Measurements from ENCODE around the gene GALNT13. TPM values are rescaled to one million over a fixed set of nuclear protein-coding genes. Genes with fewer than 3 reads are reported as not detected.
A peak's percentile ranks its signal among the peaks of the same experiment; 100 is the strongest.

GALNT13 gene
- total and polyA plus RNA-seq, 3 experiments from 2014 or later = not detected

DNA sequence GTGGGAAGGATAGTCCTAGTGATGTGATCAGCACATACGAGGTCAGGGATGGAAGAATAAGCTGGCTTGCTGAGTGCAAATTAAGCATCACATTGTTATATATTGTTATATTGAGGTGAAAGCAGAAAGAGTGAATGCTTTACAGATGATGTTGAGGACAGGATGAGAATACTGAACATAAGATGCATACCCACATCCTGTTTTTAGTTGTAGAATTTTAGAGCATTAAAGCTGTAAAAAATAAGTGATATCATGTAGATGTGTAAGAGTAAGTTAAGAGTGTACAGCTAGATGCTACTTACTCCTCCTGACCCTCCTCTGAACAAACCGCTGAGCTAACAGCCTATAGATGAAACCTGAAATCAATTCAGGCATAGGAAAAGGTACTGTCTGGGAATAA, 555.7 kb downstream of the GALNT13 start:
- Histone ChIP-seq H3K4me3 (ENCODE audit: low read length) (no peak overlapping the region), H3K36me3 (ENCODE audit: insufficient read depth, low read length) (no peaks in the 10 kb centered on the region), H3K9me3 (ENCODE audit: low read length) (no peaks in the 10 kb centered on the region), H3K27me3 (ENCODE audit: insufficient read depth, low read length, poor library complexity, severe bottlenecking) (no peaks in the 10 kb centered on the region), H3K27ac (ENCODE audit: low read depth, low read length) (no peak overlapping the region), H3K4me1 (ENCODE audit: insufficient read depth, low read length) (no peaks in the 10 kb centered on the region)
- peak in 1 of 5 donors; percentile 10 for DNase-seq
- H3K27ac Mint-ChIP-seq = no peak overlapping the region
- H3K27me3 Mint-ChIP-seq = no peaks in the 10 kb centered on the region
- no peak overlapping the region for H3K4me3 Mint-ChIP-seq
- CTCF ChIA-PET = no interaction called here
- no peaks in the 10 kb centered on the region for H3K4me1 Mint-ChIP-seq
- POLR2A ChIA-PET = no interaction called here
- H3K9me3 Mint-ChIP-seq = peaks cover 2 to 19% (median 5%) of the 10 kb centered on the region in 5 donors
- H3K36me3 Mint-ChIP-seq = no peaks in the 10 kb centered on the region

DNA sequence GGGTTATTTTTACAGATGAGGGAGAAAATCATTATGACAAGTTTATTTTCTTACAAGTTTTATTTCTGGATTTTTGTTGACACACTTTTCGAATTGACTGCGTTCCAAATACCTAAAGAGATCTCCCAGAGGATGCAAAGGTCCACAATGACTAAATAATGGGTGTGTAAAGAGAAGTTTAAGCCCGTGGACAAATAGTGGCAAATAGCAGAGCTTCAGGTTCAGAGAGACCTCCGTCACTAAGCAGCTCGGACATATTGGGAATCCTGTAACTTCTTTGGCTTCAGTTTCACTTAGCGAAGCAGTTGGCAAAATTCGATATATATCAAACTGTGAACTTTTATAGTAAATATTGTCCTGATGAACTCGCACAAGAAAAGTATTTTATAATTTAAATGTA, 556.3 kb downstream of the GALNT13 start:
- H3K27ac Mint-ChIP-seq = no peak overlapping the region
- H3K4me1 ChIP-seq (ENCODE audit: insufficient read depth, low read length) = no peaks in the 10 kb centered on the region
- no peaks in the 10 kb centered on the region for H3K27me3 ChIP-seq (ENCODE audit: insufficient read depth, low read length, poor library complexity, severe bottlenecking)
- H3K36me3 Mint-ChIP-seq = no peaks in the 10 kb centered on the region
- H3K27me3 Mint-ChIP-seq = no peaks in the 10 kb centered on the region
- H3K9me3 ChIP-seq (ENCODE audit: low read length) = no peaks in the 10 kb centered on the region
- H3K36me3 ChIP-seq (ENCODE audit: insufficient read depth, low read length) = no peaks in the 10 kb centered on the region
- no peak overlapping the region for H3K4me3 Mint-ChIP-seq
- POLR2A ChIA-PET = no interaction called here
- H3K4me3 ChIP-seq (ENCODE audit: low read length) = no peak overlapping the region
- H3K27ac ChIP-seq (ENCODE audit: low read depth, low read length) = no peak overlapping the region
- no peaks in the 10 kb centered on the region for H3K4me1 Mint-ChIP-seq
- H3K9me3 Mint-ChIP-seq = peaks cover 2 to 19% (median 5%) of the 10 kb centered on the region in 5 donors
- CTCF ChIA-PET = no interaction called here
- no peak for DNase-seq

DNA sequence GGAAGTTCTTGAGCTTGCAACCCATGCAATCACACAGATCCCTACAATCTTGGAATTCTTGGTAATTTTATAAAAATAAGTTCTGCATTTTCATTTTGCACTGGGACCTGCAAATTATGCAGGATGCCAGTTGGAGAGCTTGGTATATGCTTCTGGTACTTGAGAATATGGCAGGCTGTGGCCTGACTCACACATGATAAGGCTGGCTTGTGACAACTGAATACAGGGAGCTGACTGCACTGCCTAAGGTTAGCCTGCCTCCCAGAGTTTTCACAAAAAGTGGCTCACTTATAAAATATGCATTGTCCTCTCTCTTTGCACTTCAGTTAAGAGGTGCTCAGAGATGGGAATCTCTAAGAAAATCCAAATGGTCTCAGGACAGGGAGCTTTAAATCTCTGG, 561.3 kb downstream of the GALNT13 start:
- no peaks in the 10 kb centered on the region for H3K27me3 Mint-ChIP-seq
- ChIA-PET POLR2A (no interaction called here), CTCF (no interaction called here)
- peaks cover 2 to 9% (median 6%) of the 10 kb centered on the region in 5 donors for H3K9me3 Mint-ChIP-seq
- H3K36me3 Mint-ChIP-seq = no peaks in the 10 kb centered on the region
- Histone ChIP-seq H3K4me3 (ENCODE audit: low read length) (no peak overlapping the region), H3K36me3 (ENCODE audit: insufficient read depth, low read length) (no peaks in the 10 kb centered on the region), H3K9me3 (ENCODE audit: low read length) (no peaks in the 10 kb centered on the region), H3K27ac (ENCODE audit: low read depth, low read length) (no peak overlapping the region), H3K27me3 (ENCODE audit: insufficient read depth, low read length, poor library complexity, severe bottlenecking) (no peaks in the 10 kb centered on the region), H3K4me1 (ENCODE audit: insufficient read depth, low read length) (no peaks in the 10 kb centered on the region)
- H3K4me1 Mint-ChIP-seq = no peaks in the 10 kb centered on the region
- DNase-seq = no peak
- H3K4me3 Mint-ChIP-seq = no peak overlapping the region
- H3K27ac Mint-ChIP-seq = no peak overlapping the region

DNA sequence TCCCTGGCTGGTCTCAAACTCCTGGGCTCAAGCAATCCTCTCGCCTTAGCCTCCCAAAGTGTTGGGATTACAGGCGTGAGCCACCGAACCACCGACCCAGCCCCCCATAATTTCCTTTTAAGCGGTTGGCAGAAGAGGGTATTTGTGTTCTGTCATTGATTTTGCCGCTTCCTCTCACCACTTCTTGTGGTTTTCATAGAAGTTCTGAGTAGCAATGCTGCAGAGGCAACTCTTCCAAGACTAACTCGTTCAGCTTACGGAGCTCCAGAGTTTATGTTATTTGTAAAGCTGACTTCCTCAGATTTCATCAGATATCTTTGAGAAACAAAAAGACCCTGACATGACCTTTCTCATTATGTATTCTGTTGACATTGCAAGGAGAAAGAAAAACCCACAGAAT, 565.4 kb downstream of the GALNT13 start:
- no peaks in the 10 kb centered on the region for H3K27me3 ChIP-seq (ENCODE audit: insufficient read depth, low read length, poor library complexity, severe bottlenecking)
- H3K36me3 ChIP-seq (ENCODE audit: insufficient read depth, low read length) = no peaks in the 10 kb centered on the region
- H3K4me1 ChIP-seq (ENCODE audit: insufficient read depth, low read length) = no peaks in the 10 kb centered on the region
- Mint-ChIP-seq H3K36me3 (no peaks in the 10 kb centered on the region), H3K27ac (no peak overlapping the region), H3K4me1 (no peaks in the 10 kb centered on the region), H3K9me3 (peaks cover 0 to 13% (median 2%) of the 10 kb centered on the region in 5 donors), H3K27me3 (no peaks in the 10 kb centered on the region), H3K4me3 (no peak overlapping the region)
- peak in 1 of 5 donors; percentile 13 for DNase-seq
- H3K27ac ChIP-seq (ENCODE audit: low read depth, low read length) = no peak overlapping the region
- H3K4me3 ChIP-seq (ENCODE audit: low read length) = no peak overlapping the region
- H3K9me3 ChIP-seq (ENCODE audit: low read length) = no peaks in the 10 kb centered on the region
- CTCF ChIA-PET = no interaction called here
- POLR2A ChIA-PET = no interaction called here

DNA sequence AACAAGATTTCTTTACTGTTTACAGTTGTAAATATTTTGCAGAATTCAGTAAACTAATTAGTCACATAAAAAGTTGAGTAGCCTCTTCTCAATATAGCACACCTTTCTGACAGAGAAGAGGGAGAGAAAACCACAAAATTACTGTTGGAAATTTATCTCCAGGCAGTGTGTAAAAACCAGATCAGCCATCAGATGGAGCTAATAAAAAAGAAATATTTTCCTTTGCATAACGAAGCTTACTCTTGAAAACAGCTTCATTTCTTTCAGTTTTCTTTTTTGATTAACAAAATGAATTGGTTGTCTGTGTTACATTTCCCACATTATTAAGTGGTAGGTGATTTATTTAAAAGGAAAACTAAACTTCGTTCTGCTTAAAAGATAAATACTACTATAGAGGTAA, 567.4 kb downstream of the GALNT13 start:
- ChIA-PET CTCF (no interaction called here), POLR2A (no interaction called here)
- no peaks in the 10 kb centered on the region for H3K27me3 Mint-ChIP-seq
- H3K27ac Mint-ChIP-seq = no peak overlapping the region
- H3K27ac ChIP-seq (ENCODE audit: low read depth, low read length) = no peak overlapping the region
- no peaks in the 10 kb centered on the region for H3K4me1 Mint-ChIP-seq
- no peaks in the 10 kb centered on the region for H3K27me3 ChIP-seq (ENCODE audit: insufficient read depth, low read length, poor library complexity, severe bottlenecking)
- no peaks in the 10 kb centered on the region for H3K36me3 Mint-ChIP-seq
- DNase-seq = no peak
- no peak overlapping the region for H3K4me3 ChIP-seq (ENCODE audit: low read length)
- H3K4me1 ChIP-seq (ENCODE audit: insufficient read depth, low read length) = no peaks in the 10 kb centered on the region
- no peaks in the 10 kb centered on the region for H3K9me3 ChIP-seq (ENCODE audit: low read length)
- no peak overlapping the region for H3K4me3 Mint-ChIP-seq
- no peaks in the 10 kb centered on the region for H3K36me3 ChIP-seq (ENCODE audit: insufficient read depth, low read length)
- peaks cover 0 to 12% (median 2%) of the 10 kb centered on the region in 5 donors for H3K9me3 Mint-ChIP-seq

DNA sequence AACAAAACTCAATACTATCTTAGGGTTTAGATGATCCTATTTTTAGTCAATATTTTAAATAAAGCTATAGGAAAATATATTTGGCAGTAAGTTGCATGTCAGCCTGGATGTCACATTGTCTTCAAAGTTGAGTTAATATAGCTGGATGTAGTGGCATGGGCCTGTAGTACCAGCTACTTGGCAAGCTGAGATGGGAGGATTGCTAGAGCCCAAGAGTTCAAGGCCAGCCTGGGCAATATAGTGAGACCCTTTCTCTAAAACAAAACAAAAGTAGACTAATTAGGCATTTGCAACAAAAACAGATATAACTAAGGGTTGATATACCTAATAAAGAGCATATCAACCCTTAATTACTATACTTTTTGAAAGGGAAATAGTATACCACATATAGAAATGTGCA, 572.2 kb downstream of the GALNT13 start:
- Histone ChIP-seq H3K36me3 (ENCODE audit: insufficient read depth, low read length) (no peaks in the 10 kb centered on the region), H3K27me3 (ENCODE audit: insufficient read depth, low read length, poor library complexity, severe bottlenecking) (no peaks in the 10 kb centered on the region), H3K4me3 (ENCODE audit: low read length) (no peak overlapping the region), H3K4me1 (ENCODE audit: insufficient read depth, low read length) (no peaks in the 10 kb centered on the region), H3K9me3 (ENCODE audit: low read length) (no peaks in the 10 kb centered on the region), H3K27ac (ENCODE audit: low read depth, low read length) (no peak overlapping the region)
- POLR2A ChIA-PET = no interaction called here
- H3K4me1 Mint-ChIP-seq = no peaks in the 10 kb centered on the region
- DNase-seq = no peak
- H3K36me3 Mint-ChIP-seq = no peaks in the 10 kb centered on the region
- no peak overlapping the region for H3K4me3 Mint-ChIP-seq
- H3K27ac Mint-ChIP-seq = no peak overlapping the region
- H3K27me3 Mint-ChIP-seq = no peaks in the 10 kb centered on the region
- CTCF ChIA-PET = no interaction called here
- peaks cover 0 to 14% (median 2%) of the 10 kb centered on the region in 5 donors for H3K9me3 Mint-ChIP-seq

DNA sequence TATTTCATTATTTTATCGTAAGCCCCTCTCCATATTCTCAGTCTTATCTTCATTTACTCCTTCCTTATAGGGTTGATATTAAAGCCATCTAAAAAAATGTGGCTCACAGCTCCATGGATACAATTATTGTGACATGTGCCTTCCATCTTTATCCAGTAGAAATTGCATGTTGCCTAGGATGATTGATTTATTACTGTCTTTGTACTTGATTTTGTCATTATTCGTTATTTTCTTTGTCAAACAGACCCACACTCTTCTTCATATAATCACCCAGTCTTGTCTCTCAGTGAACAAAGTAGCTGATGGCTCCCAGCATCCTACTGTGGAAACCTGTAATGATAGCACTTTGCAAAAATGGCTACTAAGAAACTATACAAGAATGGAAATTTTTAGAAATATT, 574.6 kb downstream of the GALNT13 start:
- Mint-ChIP-seq H3K27ac (no peak overlapping the region), H3K9me3 (peaks cover 0 to 11% (median 4%) of the 10 kb centered on the region in 5 donors), H3K4me3 (no peak overlapping the region), H3K36me3 (no peaks in the 10 kb centered on the region), H3K4me1 (no peaks in the 10 kb centered on the region), H3K27me3 (peaks cover 0 to 1% of the 10 kb centered on the region in 2 donors)
- no peak for DNase-seq
- ChIA-PET POLR2A (no interaction called here), CTCF (no interaction called here)
- Histone ChIP-seq H3K27ac (ENCODE audit: low read depth, low read length) (no peak overlapping the region), H3K27me3 (ENCODE audit: insufficient read depth, low read length, poor library complexity, severe bottlenecking) (no peaks in the 10 kb centered on the region), H3K4me1 (ENCODE audit: insufficient read depth, low read length) (no peaks in the 10 kb centered on the region), H3K4me3 (ENCODE audit: low read length) (no peak overlapping the region), H3K36me3 (ENCODE audit: insufficient read depth, low read length) (no peaks in the 10 kb centered on the region), H3K9me3 (ENCODE audit: low read length) (no peaks in the 10 kb centered on the region)

DNA sequence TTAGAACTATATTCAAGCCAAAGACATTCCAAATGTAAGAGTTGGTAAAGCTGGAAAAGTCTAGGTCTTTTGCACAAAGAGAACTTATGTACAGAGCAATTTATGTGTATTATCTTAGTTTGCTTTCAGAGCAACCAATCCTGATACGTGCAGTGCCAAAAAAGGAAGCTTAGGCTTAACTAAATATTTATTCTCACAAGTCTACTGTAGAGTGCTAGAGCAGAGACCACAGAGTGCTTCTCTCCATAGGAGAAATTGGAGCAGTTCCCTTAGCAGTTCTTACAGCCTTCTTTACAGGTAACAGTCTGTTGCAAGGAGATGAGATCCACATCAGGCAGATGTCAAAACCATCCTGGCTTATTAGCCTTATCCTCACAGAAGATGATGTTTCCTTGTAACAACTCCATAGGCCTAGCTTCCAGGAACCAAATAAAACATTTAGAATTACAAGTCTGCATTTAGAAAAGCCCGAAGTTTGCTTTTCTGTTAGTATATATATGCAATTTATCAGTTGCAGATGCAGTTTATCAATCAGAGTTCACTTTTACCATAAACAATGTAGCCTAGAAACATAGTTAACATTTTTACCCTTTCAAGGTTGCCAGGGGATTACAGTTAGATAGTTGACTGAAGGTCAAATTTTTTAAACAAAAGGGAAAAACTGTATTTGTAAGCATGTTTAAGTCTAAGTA, 576.2 kb downstream of the GALNT13 start:
- Histone ChIP-seq H3K27me3 (ENCODE audit: insufficient read depth, low read length, poor library complexity, severe bottlenecking) (no peaks in the 10 kb centered on the region), H3K4me3 (ENCODE audit: low read length) (no peak overlapping the region), H3K4me1 (ENCODE audit: insufficient read depth, low read length) (no peaks in the 10 kb centered on the region), H3K27ac (ENCODE audit: low read depth, low read length) (no peak overlapping the region), H3K36me3 (ENCODE audit: insufficient read depth, low read length) (no peaks in the 10 kb centered on the region), H3K9me3 (ENCODE audit: low read length) (no peaks in the 10 kb centered on the region)
- Mint-ChIP-seq H3K9me3 (peaks cover 0 to 7% (median 4%) of the 10 kb centered on the region in 5 donors), H3K4me3 (no peak overlapping the region), H3K27me3 (peaks cover 0 to 1% of the 10 kb centered on the region in 2 donors), H3K4me1 (no peaks in the 10 kb centered on the region), H3K36me3 (no peaks in the 10 kb centered on the region), H3K27ac (no peak overlapping the region)
- no peak for DNase-seq
- POLR2A ChIA-PET = no interaction called here
- CTCF ChIA-PET = no interaction called here
